ENCODE measurements around the gene RBSN.

Gene RBSN

GRCh38 chr3:15023719-15024118 is 75.2 kb downstream of the RBSN start:
- DNase-seq (ENCODE audit: insufficient read length, low spot score) (no peak), FAIRE-seq (no peak)

GRCh38 chr3:15023249-15023648 is 75.7 kb downstream of the RBSN start:
- FAIRE-seq (no peak), DNase-seq (ENCODE audit: insufficient read length, low spot score) (no peak)

Measured in GM19239 (cell line).